Stomach (tissue), 4 donors: ENCODE measurements around the gene RPS15.

Experiments used
- EP300 ChIP-seq: sonication (generic); formaldehyde crosslinking; IDR thresholded peaks from one replicate; pipeline ENCODE4 v1.6.1; 2017; ENCODE audit warnings: antibody characterized with exemption
- POLR2AphosphoS5 ChIP-seq, 3 donors: sonication (generic); formaldehyde crosslinking; IDR thresholded peaks; one replicate each; pipeline ENCODE4 v1.6.1; 2016; ENCODE audit warnings: antibody characterized with exemption in 3 of 3
- TF ChIP-seq, protein P1 (sequence below), 7 experiments: fragments of 450-650 bp in 4 of 7; fragments of 200-600 bp in 3 of 7; sonication (generic) in 3 of 7; IDR thresholded peaks; one replicate each; pipeline ENCODE4 v1.5.1; 2016 to 2019; ENCODE audit warnings: antibody characterized with exemption in 7 of 7, control low read depth in 2 of 7, mild to moderate bottlenecking in 1 of 7

DNA sequence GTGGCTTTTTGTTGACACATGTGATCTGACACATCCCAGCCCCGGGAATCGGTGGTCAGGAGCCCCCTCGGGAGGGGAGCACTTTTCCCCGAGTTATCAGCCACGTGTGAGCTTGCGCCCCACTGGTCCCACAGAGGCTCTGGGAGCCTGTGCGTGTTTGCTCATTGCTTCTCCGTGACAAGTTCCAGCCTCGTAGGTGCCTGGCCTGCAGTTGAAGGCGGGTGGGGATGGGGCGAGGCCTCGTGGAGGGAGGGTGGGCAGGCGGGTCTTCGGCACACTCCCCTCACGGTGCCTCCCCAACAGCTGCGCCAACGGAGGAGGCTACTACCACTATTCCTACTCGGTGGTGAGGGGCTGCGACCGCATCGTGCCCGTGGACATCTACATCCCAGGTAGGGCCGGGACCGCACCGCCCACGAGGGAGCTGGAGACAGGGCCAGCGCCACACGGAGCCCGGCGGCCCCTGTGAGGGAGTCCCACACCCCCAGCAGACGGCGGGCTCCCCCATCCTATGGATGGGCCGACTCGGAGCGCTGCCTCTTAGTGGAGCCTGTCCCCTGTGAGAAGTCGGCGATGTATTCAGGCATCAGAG lies 45.2 kb upstream of the RPS15 start:
- TF ChIP-seq, protein P1, sequence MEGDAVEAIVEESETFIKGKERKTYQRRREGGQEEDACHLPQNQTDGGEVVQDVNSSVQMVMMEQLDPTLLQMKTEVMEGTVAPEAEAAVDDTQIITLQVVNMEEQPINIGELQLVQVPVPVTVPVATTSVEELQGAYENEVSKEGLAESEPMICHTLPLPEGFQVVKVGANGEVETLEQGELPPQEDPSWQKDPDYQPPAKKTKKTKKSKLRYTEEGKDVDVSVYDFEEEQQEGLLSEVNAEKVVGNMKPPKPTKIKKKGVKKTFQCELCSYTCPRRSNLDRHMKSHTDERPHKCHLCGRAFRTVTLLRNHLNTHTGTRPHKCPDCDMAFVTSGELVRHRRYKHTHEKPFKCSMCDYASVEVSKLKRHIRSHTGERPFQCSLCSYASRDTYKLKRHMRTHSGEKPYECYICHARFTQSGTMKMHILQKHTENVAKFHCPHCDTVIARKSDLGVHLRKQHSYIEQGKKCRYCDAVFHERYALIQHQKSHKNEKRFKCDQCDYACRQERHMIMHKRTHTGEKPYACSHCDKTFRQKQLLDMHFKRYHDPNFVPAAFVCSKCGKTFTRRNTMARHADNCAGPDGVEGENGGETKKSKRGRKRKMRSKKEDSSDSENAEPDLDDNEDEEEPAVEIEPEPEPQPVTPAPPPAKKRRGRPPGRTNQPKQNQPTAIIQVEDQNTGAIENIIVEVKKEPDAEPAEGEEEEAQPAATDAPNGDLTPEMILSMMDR (IDR thresholded peaks at IDR 0.05) = no peak
- TF ChIP-seq EP300 (no peak), POLR2AphosphoS5 (IDR thresholded peaks at IDR 0.05) (no peak)
